Left forelimb (tissue), 1 donor: Measurements from ENCODE around the gene SRL.

ENCODE experiments used
- DNase-seq: peaks from one replicate; pipeline ENCODE4 v3.0.0-alpha.2; 2018; ENCODE audit warnings: low spot score

The SRL gene

DNA sequence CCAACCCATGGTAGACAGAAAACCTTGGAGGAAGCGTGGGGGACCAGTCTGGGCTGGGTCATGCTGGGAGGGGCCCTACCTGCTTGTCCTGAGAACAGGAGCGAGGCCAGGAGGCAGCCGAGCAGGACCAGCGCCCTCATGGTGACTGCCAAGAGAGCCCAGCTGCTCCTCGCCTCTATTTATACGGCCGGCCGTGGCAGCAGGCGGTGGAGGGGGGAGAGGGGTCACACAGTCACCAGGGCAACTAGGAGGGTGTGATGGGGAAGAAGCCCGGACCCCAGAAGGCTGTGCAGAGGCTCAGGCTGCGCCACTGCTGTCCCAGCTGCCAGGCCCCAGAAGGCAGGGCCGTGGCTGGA is at the start of gene SRL:
TSS of gene SRL (minus strand) at position 153 of the 356 bp plus-strand sequence. CDS start at position 140, 13 bp downstream.
- DNase-seq = no peak

DNA sequence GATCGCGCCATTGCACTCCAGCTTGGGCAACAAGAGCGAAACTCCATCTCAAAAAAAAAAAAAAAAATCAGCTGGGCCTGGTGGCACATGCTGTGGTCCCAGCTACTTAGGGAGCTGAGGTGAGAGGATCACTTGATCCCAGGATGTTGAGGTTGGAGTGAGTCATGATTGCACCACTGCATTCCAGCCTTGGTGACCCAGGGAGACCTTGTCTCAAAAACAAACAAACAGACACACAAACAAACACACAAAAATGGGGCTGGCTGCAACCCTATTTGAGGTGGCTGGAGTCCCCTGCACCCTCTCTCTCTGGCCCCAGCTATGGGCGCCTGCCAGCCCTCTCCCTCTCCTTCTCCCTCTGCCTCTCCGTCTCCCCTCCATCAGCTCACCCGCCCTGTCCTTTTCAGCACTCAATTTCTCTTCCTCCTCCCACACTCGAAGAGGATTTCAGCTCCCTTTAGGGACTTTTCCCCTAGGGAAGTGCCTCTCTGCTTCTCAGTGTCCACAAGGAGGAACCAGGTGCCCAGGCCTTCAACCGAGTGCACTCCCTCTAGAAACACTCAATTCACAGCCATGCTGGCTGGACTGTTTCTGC is 48.5 kb upstream of the SRL start:
- no peak for DNase-seq

DNA sequence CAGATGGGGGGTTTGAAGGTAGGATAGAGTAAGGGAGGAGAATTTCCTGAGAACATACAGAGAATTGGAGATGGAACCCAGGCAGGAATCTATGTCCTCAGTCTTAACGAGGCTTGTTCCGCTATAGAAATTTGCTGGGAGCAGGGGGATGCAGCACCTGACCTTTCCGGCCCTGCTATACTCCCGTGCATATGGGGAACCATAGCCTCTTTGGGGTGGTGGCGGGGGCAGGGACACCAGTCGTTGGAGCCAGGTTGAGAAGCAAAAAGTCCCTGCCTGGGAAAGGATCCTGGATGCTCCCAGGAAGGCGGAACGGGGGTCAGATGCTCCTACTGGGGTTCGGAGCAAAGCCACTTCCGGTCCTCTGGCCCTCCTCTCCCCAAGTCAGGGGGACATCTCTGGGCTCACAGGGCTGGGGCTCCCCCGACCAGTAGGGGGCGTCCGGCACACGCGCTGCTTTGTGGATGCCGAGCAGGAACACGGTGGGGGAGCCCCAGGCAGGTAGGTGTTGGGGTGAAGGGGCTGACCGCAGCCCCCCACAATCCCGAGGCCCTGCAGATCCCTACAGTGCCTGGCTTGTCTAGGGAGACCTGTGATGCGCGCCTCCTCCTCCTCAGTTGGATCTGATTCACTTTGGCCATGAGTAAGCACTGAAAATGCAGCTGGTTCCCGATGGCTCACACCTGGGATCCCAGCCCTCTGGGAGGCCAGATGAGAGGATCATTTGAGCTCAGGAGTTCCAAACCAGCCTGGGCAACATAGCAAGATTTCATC is 46.5 kb upstream of the SRL start:
- DNase-seq = peak; percentile 79

DNA sequence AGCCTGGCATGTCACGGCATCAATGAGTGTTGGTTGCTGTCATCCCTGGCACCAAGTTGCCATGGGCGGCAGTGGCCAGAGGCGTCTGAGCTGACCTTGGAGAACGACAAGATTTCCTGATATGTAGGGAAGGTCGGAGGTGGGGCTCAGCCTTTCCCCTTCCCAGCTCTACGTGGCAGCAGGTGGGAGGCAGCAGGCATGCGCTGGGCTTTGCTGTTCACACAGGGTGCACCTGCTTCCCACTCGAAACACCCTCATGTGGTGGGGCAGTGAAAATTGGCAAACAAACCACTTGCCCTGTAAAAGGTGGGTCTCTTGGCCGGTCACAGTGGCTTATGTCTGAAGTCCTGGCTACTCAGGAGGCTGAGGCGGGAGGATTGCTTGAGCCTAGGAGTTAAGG is 43.3 kb upstream of the SRL start:
- DNase-seq = no peak

DNA sequence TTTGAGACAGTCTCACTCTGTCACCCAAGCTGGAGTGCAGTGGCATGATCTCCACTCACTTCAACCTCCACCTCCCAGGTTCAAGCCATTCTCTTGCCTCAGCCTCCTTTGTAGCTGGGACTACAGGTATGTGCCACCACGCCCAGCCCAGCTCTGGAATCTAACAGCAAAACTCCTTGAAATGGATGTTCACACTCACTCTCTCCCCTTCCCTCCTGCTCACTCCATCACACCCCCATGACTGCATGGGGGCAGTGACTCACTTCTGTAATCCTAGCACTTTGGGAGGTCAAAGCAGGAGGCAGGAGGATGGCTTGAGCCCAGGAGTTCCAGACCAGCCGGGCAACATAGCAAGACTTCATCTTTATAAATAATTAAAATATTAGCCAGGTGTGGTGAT is 42.1 kb upstream of the SRL start:
- no peak for DNase-seq

DNA sequence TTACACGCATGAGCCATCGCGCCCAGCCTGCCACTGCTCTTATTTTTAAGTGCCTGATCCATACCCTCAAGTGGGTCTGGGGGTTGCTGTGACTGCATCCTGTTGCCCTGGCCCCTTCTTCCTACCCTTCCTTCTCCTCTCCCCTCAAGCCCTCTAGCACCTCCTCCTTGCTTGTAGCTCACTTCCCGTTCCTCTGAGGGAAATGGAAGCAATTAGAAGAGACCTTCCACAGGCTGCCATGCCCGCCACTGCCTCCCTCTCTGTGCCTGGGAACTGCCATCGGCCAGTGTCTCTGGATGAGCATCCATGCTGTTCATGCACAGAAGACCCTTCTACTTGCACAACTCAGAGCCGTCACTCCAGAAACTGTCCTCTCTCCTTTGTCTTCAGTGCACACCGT is 41.6 kb upstream of the SRL start:
- no peak for DNase-seq

DNA sequence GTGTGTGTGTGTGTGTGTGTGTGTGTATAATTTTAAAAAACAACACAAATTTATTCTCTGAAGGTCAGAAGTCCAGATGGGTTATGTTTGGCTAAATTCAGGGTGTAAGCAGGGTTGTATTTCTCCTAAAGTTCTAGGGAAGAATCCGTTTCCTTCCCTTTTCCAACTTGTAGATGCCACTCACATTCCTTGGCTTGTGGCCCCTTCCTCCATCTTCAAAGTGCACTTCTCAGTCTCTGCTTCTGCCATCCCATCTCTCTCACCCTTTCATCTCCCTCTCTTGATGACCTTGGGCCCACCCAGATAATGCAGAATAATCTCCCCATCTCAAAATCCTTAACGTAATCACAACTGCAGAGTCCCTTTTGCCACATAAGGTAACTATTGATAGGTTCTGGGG is 38.7 kb upstream of the SRL start:
- no peak for DNase-seq

DNA sequence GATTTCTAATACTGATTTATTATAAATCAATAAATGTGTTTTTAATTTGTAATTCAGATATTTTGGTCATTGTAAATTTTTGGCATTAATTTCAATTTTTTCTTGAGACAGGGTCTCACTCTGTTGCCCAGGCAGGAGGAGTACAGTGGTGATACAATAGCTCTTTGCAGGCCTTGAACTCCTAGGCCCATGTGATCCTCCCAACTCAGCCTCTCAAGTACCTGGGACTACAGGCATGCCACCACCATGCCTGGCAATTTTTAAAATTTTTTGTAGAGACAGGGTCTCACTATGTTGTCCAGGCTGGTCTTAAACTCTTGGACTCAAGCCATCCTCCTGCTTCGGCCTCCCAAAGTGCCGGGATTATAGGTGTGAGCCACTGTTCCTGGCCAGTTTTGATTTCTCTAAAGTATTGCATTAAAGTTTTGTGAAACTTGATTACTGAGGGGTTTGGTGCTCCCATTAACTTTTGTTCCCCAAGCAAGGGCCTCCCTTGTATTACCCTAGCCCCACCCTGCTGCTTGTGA is 36.2 kb upstream of the SRL start:
- no peak for DNase-seq

DNA sequence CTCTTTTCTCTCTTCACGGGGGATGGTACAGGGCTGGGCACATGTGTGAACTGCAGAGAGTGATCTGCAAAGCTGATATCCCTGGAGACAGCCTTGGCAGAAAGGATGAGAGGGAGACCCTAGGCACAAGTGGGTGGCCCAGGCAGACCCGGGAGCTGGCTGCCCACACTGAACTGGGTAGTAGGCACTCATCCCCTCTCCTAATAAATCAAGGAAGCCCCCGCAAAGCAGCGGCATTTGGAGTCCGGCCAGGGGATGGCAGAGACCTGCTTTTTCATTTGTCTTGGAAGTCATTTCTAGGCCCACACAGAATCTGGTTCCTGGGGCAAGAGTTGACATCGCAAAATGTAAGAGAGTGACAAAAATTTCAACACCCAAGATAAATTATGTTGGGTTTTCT is 34.0 kb upstream of the SRL start:
- no peak for DNase-seq

DNA sequence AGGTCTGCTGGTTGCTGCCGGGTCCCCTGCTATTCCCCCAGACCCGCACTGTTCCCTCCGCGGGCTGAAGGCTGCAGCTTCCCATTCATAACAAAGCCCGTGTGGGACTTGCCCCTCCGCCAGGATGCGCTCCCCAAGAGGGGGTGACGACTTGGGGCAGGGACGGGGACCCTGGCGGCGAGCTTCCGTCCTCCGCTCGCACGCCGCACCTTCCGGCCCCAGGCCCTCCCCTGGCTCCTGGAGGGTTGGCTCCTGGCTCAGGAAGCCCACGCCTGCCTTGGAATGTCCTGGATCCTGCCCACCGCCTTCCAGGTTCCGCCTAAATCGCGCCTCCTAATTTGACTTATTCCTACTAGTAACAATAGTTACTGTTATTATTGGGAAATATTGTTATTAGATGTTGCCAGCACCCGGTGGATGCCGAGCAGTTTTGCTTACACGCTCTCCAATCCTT is 32.0 kb upstream of the SRL start:
- DNase-seq = peak; percentile 74

DNA sequence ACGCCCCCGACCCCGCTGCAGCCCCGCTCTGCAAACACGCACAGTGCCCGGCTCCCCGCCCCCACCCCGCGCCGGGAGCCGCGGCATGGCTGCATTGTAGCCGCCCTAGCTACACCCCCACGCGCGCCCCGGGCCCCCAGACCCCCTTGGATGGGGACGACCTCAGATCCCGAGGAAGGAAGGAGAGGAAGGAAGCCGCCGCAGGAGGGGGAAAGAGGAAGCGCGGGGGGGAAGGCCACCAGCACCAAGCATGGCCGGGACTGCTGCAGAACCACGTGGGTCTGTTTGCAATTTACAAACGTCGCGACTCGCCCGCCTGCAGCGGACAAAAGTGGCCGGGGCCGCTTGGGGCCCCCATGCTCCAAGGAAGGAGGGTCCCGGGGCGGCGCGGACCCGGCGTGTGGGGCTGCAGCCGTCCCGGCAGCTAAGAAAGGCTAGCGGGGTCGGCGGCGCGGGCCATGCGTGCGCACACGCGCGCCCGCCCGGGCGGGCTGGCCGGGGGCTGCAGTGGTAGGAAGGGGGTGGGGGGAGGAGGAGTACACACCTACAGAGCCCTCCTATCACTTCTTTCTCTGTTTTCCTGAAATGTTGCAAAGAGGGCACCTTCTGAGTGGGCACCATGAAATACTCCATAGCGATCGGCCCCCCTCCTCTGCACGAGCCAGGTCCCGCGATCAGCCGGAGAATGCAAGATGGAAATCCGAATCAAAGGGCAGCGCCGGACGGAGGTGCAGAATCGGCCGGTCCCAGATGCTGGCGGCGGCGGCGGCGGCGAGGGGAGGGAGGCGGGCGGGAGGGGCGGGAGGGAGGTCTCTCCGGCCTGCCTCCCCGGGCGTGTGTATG is 30.5 kb upstream of the SRL start:
- peak; percentile 78 for DNase-seq

DNA sequence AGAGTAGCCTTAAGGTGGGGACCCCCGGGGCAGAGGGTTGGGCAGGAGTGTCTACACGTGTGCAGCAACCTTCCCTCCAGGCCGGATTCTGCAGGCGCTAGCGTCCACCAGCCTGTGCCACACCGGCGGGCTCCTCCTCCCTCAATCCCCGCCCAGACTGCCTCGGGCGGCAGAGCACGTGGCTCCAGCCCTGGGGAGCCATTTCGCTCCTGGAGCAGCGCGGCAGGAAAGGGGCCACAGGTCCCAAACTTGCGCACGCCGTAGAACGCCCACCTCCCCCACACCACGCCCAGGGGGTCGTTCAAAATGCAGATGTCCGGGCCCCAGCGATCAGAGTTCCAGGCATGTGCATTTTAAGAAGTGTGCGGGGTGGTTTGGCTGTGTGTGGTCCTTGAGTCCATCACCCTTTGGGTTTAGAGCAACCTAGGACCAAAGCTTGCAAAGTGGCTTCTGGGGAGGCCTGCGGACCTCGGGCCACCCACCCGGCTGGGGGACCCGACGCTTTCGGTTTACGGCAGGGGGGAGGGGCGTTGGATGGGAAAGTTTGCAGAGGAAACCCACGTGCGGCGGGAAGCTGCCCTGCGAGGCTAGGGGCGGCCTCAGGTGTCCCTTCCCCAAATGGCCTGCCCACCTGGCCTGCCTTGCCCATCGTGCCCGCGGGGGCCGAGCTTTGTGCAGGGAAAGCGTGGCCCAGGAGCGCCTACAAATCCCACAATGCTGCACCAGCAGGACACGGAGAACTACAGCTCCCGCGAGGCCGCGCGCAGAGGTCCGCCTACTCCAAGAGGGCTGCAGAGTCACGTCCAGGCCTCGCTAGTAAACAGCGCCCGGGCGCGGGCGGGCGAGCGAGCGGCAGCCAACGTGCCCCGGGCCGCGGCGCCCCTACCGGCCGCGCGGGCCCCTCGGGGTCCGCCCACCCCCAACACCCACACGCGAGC is 29.6 kb upstream of the SRL start:
- peak; percentile 94 for DNase-seq

DNA sequence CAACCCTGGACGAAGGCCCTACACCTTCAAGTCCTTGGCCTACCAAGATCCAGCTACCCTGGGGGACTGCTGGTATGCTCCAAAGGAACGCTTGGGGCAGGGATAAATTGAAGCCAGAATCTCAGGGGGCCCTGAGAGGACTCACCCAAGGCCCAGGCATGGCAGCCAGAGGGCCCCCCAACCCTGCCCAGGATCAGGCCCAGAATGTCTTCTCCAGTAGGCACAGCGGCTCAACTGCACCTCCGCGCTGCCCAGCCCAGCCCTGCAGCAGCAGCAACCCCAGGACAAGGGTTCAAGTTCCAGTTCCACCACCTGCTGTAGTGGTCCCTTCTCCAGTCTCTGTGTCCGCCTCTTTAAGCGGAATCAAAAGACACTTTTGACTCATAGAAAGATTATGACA is 28.7 kb upstream of the SRL start:
- no peak for DNase-seq

DNA sequence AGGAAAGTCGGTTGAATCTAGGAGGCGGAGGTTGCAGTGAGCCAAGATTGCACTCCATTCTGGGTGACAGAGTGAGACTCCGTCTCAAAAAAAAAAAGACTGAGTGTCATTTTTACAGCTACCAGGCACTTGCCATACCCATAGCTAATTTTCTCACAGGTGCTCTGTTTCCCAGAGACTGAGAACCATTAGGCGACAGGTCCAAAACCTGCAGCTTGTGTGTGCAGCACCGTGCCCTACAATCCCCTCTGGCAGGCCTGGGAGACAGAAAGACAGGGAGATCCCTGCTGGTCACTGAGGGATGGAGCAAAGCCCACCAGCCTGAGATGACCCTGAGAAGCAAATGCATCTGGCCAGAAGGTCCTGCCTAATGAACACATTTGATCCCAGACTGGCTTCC is 28.2 kb upstream of the SRL start:
- DNase-seq = no peak

DNA sequence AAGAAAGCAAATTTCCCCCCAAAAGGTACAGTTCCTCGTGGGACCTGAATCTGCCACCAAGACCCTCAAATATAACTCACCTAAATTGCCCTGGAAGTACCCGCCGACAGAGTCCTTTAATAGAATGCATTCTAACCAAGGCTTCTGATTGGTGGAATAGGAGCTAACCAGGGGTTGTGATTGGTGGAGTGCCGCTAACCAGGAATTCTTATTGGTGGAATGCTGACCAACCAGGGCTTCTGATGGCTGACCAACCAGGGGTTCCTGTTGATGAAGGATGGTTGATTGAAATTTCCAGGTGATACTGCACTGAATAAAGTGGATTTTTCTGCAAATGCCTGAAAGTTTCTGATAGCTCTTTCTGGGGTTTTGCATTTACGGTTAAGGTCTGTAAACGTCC is 24.5 kb upstream of the SRL start:
- DNase-seq = no peak

DNA sequence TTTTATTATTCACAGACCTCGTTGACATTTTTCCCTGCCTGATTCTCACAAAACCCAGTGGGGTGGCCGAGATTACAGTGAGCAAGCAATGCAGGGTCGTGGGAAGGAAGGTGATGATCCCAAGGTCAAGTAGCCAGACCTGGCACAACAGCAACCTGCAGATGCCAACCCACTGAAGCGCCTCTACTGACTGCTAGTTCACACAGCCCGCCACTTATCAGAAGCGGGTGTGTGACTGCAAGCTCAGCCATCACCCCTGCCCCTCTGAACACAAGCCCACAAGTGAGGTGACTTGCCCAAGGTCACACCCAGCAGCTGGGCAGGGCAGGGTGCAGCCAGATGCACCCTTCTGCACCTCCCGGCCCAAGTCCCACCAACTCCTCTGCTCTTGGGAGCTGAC is 23.8 kb upstream of the SRL start:
- no peak for DNase-seq

DNA sequence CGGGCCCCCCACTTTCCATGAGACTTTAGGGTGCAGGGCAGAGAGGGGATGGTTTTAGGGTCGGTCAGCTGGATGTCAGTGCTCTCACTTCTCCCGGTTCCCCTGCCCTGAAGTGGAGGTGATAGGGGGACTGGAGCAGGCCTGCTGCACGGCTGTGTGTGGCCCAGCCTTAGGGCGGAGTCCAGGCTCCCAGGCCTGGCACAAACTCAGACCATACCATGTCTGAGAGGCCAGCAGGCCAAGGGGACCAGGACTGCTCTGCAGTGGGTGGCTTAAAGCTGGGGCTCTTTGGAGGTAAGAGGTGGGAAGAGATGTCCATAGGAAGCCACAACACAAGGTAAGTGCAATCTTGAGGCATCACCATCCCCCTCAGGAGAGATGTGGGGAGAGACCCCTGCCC is 22.7 kb upstream of the SRL start:
- DNase-seq = no peak

DNA sequence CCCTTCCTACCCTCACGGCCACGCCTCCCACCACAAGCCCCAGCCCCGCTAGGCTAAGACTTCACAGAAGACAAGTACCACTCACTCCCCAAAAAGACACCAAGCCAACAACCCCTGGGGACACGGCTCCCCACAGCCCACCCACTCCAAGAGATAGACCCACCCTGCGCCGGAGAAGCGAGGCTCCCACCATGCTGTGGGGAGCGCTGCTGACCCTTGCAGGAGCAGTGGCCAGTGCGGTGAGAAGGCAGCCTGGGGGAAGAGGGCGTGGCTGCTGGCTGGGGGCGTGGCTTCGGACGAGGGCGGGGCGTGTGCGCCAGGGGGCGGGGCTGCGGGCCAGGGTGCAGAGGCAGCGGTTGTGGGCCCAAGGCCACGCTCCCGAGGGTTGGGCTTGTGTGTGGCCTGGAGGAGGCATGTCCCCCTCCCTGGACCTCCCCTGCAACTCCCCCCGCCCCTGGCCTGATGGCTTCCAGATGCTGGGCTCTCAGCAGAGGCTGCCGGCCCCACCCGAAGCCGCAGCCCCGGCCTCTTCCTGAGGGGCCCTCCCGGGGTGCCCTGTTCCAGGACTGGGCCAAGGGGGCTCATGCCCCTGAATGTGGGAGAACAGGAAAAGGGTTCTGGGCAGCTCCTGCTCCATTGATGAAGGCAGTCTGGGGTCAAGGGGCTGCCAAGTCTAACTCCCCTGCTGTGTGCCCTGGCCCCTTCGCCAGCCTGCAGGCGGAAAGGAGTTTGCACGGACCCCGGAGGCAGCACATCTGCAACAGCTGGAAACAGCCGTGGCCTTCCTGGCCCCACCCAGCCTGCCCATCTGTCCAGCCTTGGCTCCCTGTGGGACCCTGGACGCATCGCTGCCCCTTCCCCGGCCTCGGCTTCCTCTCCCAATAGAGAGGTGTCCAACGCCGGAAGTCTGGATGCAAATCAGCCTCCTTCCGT is 21.9 kb upstream of the SRL start:
- peak; percentile 94 for DNase-seq

DNA sequence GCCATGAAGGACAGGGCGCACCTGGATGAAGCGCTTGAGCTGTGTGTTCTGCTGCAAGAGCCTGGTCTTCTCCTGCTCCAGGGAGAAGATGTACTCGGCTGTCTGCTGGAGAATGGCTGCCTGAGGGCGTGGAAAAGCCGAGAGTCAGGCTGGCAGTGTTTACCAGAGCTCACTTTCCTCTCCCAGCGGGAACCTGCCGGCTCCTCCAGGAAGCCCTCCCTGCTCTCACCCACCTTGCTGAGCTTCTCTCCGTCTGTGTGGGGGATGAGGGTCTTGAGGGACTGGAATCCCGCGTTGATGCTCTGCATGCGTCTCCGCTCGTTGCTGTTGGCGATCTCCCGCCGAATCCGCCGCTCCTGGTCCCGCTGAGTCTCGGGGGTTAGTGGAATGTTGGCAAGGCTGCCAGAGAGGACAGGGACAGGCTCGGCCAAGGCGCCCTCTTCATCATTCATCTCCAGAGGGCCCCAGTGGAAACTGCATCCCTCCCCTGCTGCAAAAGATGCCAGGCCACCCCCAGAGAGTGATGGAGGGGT is 20.5 kb upstream of the SRL start:
- DNase-seq = no peak

DNA sequence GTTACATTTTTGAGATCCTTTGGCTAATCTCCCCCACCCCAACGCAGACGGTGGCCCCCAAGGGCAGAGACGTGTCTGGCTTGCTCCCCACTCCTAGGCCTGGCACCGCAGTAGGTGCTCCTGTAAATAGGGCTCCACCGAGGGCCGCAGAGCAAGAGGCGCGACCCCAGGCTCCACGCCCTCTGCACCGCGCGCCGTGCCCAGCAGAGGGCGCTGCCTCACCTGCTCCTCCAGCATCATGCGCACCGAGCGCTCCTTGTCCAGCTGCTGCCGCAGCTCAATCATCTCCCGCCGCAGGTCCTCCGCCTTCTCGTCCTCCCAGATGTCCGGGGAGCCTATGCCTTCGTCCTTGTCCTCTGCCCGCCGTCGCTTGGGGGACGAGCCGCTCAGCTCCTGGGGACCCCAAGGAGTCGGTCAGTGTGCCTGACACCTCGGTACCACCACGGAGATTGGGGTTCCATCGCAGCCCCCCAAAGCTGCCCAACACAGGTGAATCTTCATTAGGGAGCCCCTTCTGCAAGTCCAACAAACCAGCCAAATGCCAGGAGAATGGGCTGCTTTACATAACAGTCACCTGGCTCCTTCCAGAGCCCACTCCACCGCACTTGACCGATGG is 19.8 kb upstream of the SRL start:
- no peak for DNase-seq
